ENCODE data around the gene NKAIN2.

The NKAIN2 gene

GRCh38 chr6:124795643-124796463 is 992.2 kb downstream of the NKAIN2 start:
- DNase-seq = no peak

GRCh38 chr6:124796464-124796970 is 992.9 kb downstream of the NKAIN2 start:
- no peak for DNase-seq

- no peak for DNase-seq
These were observed 993.6 kb downstream of the NKAIN2 start for GRCh38 chr6:124797224-124797623.

GRCh38 chr6:124798942-124799496 is 995.4 kb downstream of the NKAIN2 start:
- DNase-seq = no peak

GRCh38 chr6:124799638-124800037 is 996.0 kb downstream of the NKAIN2 start:
- DNase-seq = no peak

GRCh38 chr6:124800222-124800621 is 996.6 kb downstream of the NKAIN2 start:
- DNase-seq = no peak

GRCh38 chr6:124812067-124812466 is 1008.4 kb downstream of the NKAIN2 start:
- DNase-seq = no peak

- no peak for DNase-seq
These were observed 1015.7 kb downstream of the NKAIN2 start for GRCh38 chr6:124819346-124819745.

- no peak for DNase-seq
These were observed 1018.5 kb downstream of the NKAIN2 start for GRCh38 chr6:124822204-124822613.

- no peak for DNase-seq
These were observed 1019.1 kb downstream of the NKAIN2 start for GRCh38 chr6:124822721-124823120.

- no peak for DNase-seq
These were observed 1019.8 kb downstream of the NKAIN2 start for GRCh38 chr6:124823240-124824111.

GRCh38 chr6:124825564-124825963 is 1021.9 kb downstream of the NKAIN2 start:
- no peak for DNase-seq

- no peak for DNase-seq
These were observed 1026.2 kb downstream of the NKAIN2 start for GRCh38 chr6:124829822-124830221.

GRCh38 chr6:124830506-124830905 is 1026.8 kb downstream of the NKAIN2 start:
- no peak for DNase-seq

- peak; percentile 2 for DNase-seq
These were observed 1050.8 kb downstream of the NKAIN2 start for GRCh38 chr6:124854338-124854922.

GRCh38 chr6:124857746-124858145 is 1054.1 kb downstream of the NKAIN2 start:
- DNase-seq = no peak

GRCh38 chr6:124858564-124858963 is 1054.9 kb downstream of the NKAIN2 start:
- DNase-seq = no peak

GRCh38 chr6:124859366-124859765 is 1055.7 kb downstream of the NKAIN2 start:
- DNase-seq = no peak

- DNase-seq = no peak
These were observed 1062.4 kb downstream of the NKAIN2 start for GRCh38 chr6:124866040-124866439.

- DNase-seq = no peak
These were observed 1063.5 kb downstream of the NKAIN2 start for GRCh38 chr6:124867121-124867520.

- no peak for DNase-seq
These were observed 1064.8 kb downstream of the NKAIN2 start for GRCh38 chr6:124868481-124868880.

GRCh38 chr6:124869416-124869815 is 1065.8 kb downstream of the NKAIN2 start:
- DNase-seq = no peak
